Ishikawa (cell line): Measurements from ENCODE around the gene NADK.

Experiments
- CEBPB ChIP-seq: IDR thresholded peaks from 2 replicates; pipeline ENCODE4 v1.6.1; 2012
- CREB1 ChIP-seq: IDR thresholded peaks from 2 replicates; pipeline ENCODE4 v1.6.1; 2012; ENCODE audit warnings: low read depth
- EGR1 ChIP-seq: IDR thresholded peaks from 2 replicates; pipeline ENCODE4 v1.6.1; 2012
- EP300 ChIP-seq: IDR thresholded peaks from 2 replicates; pipeline ENCODE4 v1.6.1; 2012; ENCODE audit warnings: borderline replicate concordance
- FOXM1 ChIP-seq: IDR thresholded peaks from 2 replicates; pipeline ENCODE4 v1.6.1; 2012; ENCODE audit warnings: low read depth, borderline replicate concordance
- NFIC ChIP-seq: IDR thresholded peaks from 2 replicates; pipeline ENCODE4 v1.6.1; 2012
- RAD21 ChIP-seq: IDR thresholded peaks from 2 replicates; pipeline ENCODE4 v1.6.1; 2012; ENCODE audit warnings: low read depth
- TAF1 ChIP-seq: IDR thresholded peaks from 2 replicates; pipeline ENCODE4 v1.6.1; 2012; ENCODE audit warnings: low read depth, mild to moderate bottlenecking
- TCF12 ChIP-seq: IDR thresholded peaks from 2 replicates; pipeline ENCODE4 v1.6.1; 2012; ENCODE audit warnings: low read depth
- TEAD4 ChIP-seq: IDR thresholded peaks from 2 replicates; pipeline ENCODE4 v1.6.1; 2012
- YY1 ChIP-seq: IDR thresholded peaks from 2 replicates; pipeline ENCODE4 v1.6.1; 2012; ENCODE audit warnings: low read depth
- ZBTB7A ChIP-seq: IDR thresholded peaks from 2 replicates; pipeline ENCODE4 v1.6.1; 2012; ENCODE audit warnings: low read depth
- TF ChIP-seq, protein P1 (sequence below): IDR thresholded peaks from 2 replicates; pipeline ENCODE4 v1.6.1; 2012
- TF ChIP-seq, protein P2 (sequence below): IDR thresholded peaks from 2 replicates; pipeline ENCODE4 v1.6.1; 2012
- TF ChIP-seq, protein P3 (sequence below): IDR thresholded peaks from 2 replicates; pipeline ENCODE4 v1.6.1; 2012; ENCODE audit warnings: low read depth, mild to moderate bottlenecking

The NADK gene

DNA sequence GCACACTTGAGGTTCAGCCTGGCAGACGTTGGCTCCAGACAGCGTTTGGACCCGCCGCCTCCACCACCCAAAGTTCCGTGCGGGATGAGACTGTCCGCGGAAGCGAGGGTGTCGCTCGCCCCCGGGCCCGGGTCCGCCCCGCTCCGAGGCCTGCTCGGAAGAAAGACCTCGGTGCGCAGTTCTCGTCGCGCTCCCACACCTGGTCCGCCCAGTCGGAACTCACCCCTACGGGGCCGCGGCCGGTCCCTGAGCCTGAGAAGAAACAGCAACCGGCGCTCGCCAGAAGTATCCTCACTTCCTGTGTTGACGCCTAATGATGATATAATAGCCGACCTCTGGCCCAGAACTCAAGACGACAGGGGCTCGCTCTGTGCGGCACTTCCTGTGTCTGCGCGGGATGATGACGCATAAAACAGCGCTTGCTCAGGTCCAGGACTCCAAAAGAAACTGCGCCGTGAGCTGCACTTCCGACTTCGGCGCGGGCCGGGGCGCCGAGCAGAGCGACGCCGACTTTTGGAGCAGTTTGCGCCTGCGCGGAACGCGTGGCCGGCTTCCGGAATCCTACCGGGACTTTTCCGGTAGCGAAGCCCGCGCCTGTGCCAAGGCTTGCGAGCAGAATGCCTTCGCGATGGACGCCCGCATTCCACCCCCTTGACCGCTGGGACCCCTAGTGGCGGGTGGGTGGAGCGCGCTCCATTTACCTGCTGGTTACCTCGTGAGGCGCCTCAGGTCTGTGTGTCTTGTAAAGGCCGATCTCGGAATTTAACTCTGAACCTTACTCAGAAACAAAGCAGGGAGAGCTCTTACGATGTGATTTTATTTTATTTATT is 54.0 kb downstream of the NADK start, which contains the start of gene CDK11A:
Gene CDK11A (minus strand): TSS at position 323 of the 830 bp plus-strand sequence. CDS start 1,539 bp downstream, outside the sequence.
- TF ChIP-seq, protein P1, sequence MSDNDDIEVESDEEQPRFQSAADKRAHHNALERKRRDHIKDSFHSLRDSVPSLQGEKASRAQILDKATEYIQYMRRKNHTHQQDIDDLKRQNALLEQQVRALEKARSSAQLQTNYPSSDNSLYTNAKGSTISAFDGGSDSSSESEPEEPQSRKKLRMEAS = peak; percentile 69
- TF ChIP-seq, protein P2, sequence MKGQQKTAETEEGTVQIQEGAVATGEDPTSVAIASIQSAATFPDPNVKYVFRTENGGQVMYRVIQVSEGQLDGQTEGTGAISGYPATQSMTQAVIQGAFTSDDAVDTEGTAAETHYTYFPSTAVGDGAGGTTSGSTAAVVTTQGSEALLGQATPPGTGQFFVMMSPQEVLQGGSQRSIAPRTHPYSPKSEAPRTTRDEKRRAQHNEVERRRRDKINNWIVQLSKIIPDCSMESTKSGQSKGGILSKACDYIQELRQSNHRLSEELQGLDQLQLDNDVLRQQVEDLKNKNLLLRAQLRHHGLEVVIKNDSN = 0 out of 2 replicates have a peak, but pooled peaks have one; percentile 38
- TF ChIP-seq RAD21 (0 out of 2 replicates have a peak, but pooled peaks have one; percentile 0), FOXM1 (0 out of 2 replicates have a peak, but pooled peaks have one; percentile 15), CREB1 (peak; percentile 99), TEAD4 (0 out of 2 replicates have a peak, but pooled peaks have one; percentile 7)

DNA sequence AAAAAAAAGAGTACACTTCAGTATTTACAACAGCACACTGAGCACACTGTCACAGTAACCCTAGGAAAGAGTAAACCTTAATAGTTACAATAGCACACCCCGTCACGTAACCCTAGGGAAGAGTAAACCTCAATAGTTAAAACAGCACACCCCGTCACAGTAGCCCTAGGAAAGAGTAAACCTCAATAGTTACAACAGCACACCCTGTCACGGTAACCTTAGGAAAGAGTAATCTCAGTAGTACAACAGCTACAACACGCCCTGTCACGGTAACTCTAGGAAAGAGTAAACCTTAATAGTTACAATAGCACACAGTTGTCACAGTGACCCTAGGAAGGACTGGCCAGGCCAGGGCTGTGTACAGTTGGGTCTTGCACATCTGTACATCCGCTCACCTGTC is 57.1 kb downstream of the NADK start:
- TF ChIP-seq, protein P3, sequence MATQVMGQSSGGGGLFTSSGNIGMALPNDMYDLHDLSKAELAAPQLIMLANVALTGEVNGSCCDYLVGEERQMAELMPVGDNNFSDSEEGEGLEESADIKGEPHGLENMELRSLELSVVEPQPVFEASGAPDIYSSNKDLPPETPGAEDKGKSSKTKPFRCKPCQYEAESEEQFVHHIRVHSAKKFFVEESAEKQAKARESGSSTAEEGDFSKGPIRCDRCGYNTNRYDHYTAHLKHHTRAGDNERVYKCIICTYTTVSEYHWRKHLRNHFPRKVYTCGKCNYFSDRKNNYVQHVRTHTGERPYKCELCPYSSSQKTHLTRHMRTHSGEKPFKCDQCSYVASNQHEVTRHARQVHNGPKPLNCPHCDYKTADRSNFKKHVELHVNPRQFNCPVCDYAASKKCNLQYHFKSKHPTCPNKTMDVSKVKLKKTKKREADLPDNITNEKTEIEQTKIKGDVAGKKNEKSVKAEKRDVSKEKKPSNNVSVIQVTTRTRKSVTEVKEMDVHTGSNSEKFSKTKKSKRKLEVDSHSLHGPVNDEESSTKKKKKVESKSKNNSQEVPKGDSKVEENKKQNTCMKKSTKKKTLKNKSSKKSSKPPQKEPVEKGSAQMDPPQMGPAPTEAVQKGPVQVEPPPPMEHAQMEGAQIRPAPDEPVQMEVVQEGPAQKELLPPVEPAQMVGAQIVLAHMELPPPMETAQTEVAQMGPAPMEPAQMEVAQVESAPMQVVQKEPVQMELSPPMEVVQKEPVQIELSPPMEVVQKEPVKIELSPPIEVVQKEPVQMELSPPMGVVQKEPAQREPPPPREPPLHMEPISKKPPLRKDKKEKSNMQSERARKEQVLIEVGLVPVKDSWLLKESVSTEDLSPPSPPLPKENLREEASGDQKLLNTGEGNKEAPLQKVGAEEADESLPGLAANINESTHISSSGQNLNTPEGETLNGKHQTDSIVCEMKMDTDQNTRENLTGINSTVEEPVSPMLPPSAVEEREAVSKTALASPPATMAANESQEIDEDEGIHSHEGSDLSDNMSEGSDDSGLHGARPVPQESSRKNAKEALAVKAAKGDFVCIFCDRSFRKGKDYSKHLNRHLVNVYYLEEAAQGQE = no peak
- TF ChIP-seq RAD21 = no peak
- TF ChIP-seq EGR1 = no peak
- TF ChIP-seq TCF12 = no peak
- TF ChIP-seq FOXM1 = no peak
- TF ChIP-seq TAF1 = no peak
- TF ChIP-seq CEBPB = no peak
- TF ChIP-seq, protein P1 = no peak
- TF ChIP-seq YY1 = no peak
- TF ChIP-seq EP300 = no peak
- TF ChIP-seq, protein P2 = no peak
- no peak for TF ChIP-seq NFIC
- no peak for TF ChIP-seq TEAD4
- TF ChIP-seq ZBTB7A = no peak
- TF ChIP-seq CREB1 = no peak

DNA sequence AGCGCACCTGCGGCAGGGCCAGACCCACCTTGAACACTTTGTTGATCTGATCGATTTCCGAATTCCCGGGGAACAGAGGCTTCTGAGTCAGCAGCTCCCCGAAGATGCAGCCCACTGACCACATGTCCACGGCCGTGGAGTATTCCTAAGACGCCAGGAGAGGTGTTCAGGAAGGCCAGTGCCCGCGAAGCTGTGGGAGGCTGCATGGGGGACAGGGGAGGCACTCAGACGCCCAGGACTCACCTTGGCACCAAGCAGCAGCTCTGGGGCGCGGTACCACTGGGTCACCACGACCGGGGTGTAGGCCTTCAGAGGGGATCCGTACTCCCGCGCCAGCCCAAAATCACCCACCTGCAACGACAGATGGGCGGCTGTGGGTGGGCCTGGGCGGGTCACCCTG is 74.5 kb downstream of the NADK start:
- no peak for TF ChIP-seq RAD21
- TF ChIP-seq TEAD4 = no peak
- TF ChIP-seq CREB1 = no peak
- TF ChIP-seq ZBTB7A = no peak
- TF ChIP-seq CEBPB = no peak
- TF ChIP-seq, protein P1 = no peak
- no peak for TF ChIP-seq YY1
- TF ChIP-seq, protein P2 = no peak
